GM12891 (cell line): ENCODE results near the gene MPPED2.

Source experiments
- DNase-seq: peaks from one replicate; pipeline ENCODE4 v3.0.0; 2011; ENCODE audit warnings: low spot score; ENCODE audit not compliant: insufficient read length
- FAIRE-seq: peaks from 2 replicates; lab custom pipeline; 2011; peaks lifted over from hg19 to GRCh38; lab: Jason Lieb, UNC
- PAX5 ChIP-seq: IDR thresholded peaks from 2 replicates; pipeline ENCODE4 v1.6.1; 2011; ENCODE audit warnings: low read length, moderate library complexity, mild to moderate bottlenecking; ENCODE audit not compliant: insufficient read depth, severe bottlenecking
- POLR2A ChIP-seq: IDR thresholded peaks from 2 replicates; pipeline ENCODE4 v1.6.1; 2011; ENCODE audit warnings: low read depth, low read length, control low read depth
- POLR2AphosphoS5 ChIP-seq: IDR thresholded peaks from 2 replicates; pipeline ENCODE4 v1.6.1; 2011; ENCODE audit warnings: low read depth, low read length, control low read depth
- POU2F2 ChIP-seq: IDR thresholded peaks from 2 replicates; pipeline ENCODE4 v1.6.1; 2011; ENCODE audit warnings: low read depth, mild to moderate bottlenecking, control low read depth, low read length, moderate library complexity
- SPI1 ChIP-seq: IDR thresholded peaks from 2 replicates; pipeline ENCODE4 v1.6.1; 2011; ENCODE audit warnings: low read depth, low read length, control low read depth
- TAF1 ChIP-seq: IDR thresholded peaks from 2 replicates; pipeline ENCODE4 v1.6.1; 2011; ENCODE audit warnings: low read depth, low read length, control low read depth

Gene MPPED2

GRCh38 chr11:30458541-30458940, 127.6 kb downstream of the MPPED2 start:
- FAIRE-seq: no peak
- no peak for TF ChIP-seq POLR2AphosphoS5
- TF ChIP-seq TAF1: no peak
- no peak for TF ChIP-seq PAX5
- TF ChIP-seq POU2F2: no peak
- no peak for TF ChIP-seq POLR2A
- no peak for DNase-seq

DNA sequence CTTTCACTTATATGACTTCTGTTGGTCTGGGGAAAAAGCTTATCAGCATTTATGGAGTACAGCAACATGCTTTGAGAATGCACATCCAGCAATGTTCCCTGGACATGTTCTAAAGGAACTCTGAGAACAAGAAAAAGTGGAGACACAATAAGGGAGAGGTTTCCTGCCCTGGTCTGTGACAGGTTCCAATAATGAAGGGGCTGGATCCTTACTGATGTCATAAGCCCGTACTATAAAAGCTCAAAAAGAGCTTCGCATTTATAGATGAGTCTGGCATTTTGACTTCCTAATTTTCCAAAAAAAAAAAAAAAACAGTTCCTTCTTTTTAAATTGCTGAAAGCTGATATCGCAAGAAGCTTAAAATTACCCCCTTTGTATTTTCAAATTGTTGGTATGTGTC, 129.1 kb downstream of the MPPED2 start:
- DNase-seq (no peak), FAIRE-seq (no peak)
- TF ChIP-seq PAX5 (no peak), TAF1 (no peak)

GRCh38 chr11:30455025-30455424, 131.1 kb downstream of the MPPED2 start:
- TF ChIP-seq POLR2A (no peak), SPI1 (no peak), POU2F2 (no peak), PAX5 (no peak), TAF1 (no peak), POLR2AphosphoS5 (no peak)
- no peak for DNase-seq
- no peak for FAIRE-seq

GRCh38 chr11:30454541-30454940, 131.6 kb downstream of the MPPED2 start:
- no peak for TF ChIP-seq POLR2A
- TF ChIP-seq SPI1: no peak
- no peak for TF ChIP-seq TAF1
- no peak for TF ChIP-seq POU2F2
- TF ChIP-seq PAX5: no peak
- no peak for TF ChIP-seq POLR2AphosphoS5
- no peak for DNase-seq
- FAIRE-seq: no peak

- DNase-seq (no peak), FAIRE-seq (no peak)
- TF ChIP-seq SPI1: no peak
- no peak for TF ChIP-seq PAX5
- TF ChIP-seq POLR2A: no peak
- no peak for TF ChIP-seq TAF1
- TF ChIP-seq POLR2AphosphoS5: no peak
Measured at GRCh38 chr11:30454111-30454510, 132.0 kb downstream of the MPPED2 start.

GRCh38 chr11:30453705-30454104, 132.4 kb downstream of the MPPED2 start:
- TF ChIP-seq TAF1: no peak
- TF ChIP-seq POU2F2: no peak
- no peak for TF ChIP-seq POLR2A
- no peak for TF ChIP-seq PAX5
- no peak for TF ChIP-seq POLR2AphosphoS5
- no peak for TF ChIP-seq SPI1
- no peak for DNase-seq

GRCh38 chr11:30452842-30453241, 133.3 kb downstream of the MPPED2 start:
- FAIRE-seq (no peak), DNase-seq (no peak)
- no peak for TF ChIP-seq SPI1
- no peak for TF ChIP-seq POLR2AphosphoS5
- TF ChIP-seq TAF1: no peak
- TF ChIP-seq POLR2A: no peak
- TF ChIP-seq PAX5: no peak
- no peak for TF ChIP-seq POU2F2

More at GRCh38 chr11:30453705-30454104, 132.4 kb downstream of the MPPED2 start:
- FAIRE-seq: no peak

DNA sequence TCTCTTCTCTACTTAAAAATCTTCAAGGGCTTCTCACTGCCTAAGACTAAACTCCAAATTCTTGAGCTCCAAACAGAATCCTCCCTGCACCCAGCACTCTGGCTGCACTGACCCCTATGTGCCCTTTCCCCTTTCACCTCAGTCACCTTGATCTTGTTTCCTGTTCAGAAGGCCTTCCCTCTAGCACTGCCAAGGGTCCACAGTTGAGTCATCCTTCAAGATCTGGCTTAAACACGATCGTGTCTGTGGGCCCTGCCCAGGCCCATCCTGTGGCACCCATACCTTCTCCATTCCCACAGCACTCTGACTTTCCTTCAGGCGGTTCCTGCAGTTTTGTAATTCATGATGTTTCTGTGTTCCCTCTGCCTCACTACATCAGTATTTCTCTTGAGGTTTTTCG, 134.0 kb downstream of the MPPED2 start:
- no peak for FAIRE-seq
- TF ChIP-seq SPI1: no peak
- no peak for TF ChIP-seq PAX5
- TF ChIP-seq POLR2A: no peak
- no peak for TF ChIP-seq POLR2AphosphoS5
- no peak for TF ChIP-seq POU2F2
- no peak for TF ChIP-seq TAF1
- no peak for DNase-seq

GRCh38 chr11:30451626-30452025, 134.5 kb downstream of the MPPED2 start:
- FAIRE-seq: no peak

DNA sequence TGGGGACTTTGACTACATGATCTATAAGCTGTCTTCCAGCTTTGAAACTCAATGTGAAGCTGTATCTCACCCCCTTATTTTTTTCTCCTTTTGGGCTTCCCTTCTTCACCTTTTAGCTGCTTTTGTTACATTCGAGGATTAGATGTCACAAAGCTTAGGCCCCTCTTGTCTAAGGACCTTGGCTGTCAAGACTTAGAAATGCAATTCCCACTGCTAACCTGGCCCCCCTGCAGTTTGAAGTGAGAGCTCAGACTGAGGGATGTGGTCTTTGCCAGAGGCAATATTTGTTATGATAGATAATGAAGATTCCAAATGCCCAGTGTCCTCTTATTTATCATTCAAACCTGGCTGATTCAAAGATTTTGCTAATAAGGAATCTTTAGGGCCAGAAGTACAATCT, 135.0 kb downstream of the MPPED2 start:
- FAIRE-seq (no peak), DNase-seq (no peak)
- TF ChIP-seq PAX5: no peak
- no peak for TF ChIP-seq TAF1

More at GRCh38 chr11:30451626-30452025, 134.5 kb downstream of the MPPED2 start:
- DNase-seq: no peak
- TF ChIP-seq TAF1: no peak
- TF ChIP-seq POLR2AphosphoS5: no peak
- TF ChIP-seq PAX5: no peak
- TF ChIP-seq SPI1: no peak
- no peak for TF ChIP-seq POU2F2
- no peak for TF ChIP-seq POLR2A

DNA sequence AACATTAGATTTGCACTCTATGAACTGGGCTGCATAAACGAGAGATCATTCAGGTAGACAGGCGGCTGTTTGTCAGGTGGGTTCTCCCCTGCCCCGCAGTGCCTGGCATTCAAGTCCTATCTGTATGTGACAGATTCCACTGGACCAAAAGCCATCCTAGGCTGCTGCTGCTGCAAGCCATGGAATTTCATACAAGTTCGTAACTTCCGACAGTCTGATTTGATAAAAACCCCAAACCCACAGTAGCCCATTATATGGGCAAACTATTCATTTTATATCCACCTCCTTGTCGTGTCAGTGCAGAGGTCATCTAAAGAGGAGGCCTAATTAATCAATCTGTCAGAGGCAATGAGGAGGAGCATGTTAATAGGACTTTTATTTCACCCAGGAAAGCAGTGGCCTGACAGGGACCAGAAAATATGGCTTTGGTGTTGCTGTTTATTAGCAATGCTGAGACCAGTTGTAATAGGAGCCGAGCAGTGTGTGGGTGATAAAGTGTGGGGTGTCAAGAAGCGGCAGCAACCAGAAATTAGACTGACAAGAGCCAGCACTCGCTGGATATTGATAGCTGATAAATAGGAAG, 139.0 kb downstream of the MPPED2 start:
- no peak for DNase-seq
- TF ChIP-seq PAX5 (no peak), POU2F2 (no peak), SPI1 (no peak), POLR2A (no peak), TAF1 (no peak), POLR2AphosphoS5 (no peak)
- no peak for FAIRE-seq

GRCh38 chr11:30446520-30446919, 139.6 kb downstream of the MPPED2 start:
- FAIRE-seq: no peak
- no peak for TF ChIP-seq POU2F2
- no peak for TF ChIP-seq POLR2A
- no peak for TF ChIP-seq SPI1
- TF ChIP-seq TAF1: no peak
- TF ChIP-seq PAX5: no peak
- TF ChIP-seq POLR2AphosphoS5: no peak
- no peak for DNase-seq
